ENCODE data around the gene AHNAK. TPM values are rescaled to one million over a fixed set of nuclear protein-coding genes. Genes with fewer than 3 reads are reported as not detected.

Gene AHNAK
- total RNA-seq, 2 donors from 2014 or later: 80.3 to 131 TPM

DNA sequence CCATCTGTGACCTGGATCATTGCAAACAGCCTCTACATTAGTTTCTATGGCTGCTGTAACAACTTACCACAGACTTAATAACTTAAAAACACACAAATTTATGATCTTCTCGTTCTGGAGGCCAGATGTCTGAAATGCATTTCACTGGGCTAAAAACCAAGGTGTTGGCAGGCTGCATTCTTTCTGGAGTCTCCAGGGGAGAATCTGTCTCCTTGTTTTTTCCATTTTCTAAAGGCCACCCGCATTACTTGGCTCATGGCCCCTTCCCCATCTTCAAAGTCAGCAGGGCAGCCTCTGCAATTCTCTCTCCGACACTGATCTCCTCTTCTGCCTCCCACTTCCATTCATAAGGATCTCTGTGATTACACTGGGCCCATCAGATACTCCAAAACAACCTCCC is 116.2 kb downstream of the AHNAK start:
- ATAC-seq (replicated peaks in 1 of 2): no peak
- Mint-ChIP-seq H3K4me3 (no peak overlapping the region), H3K27me3 (ENCODE audit: low read depth) (no peaks in the 10 kb centered on the region), H3K36me3 (ENCODE audit: insufficient read depth in 2 of 2) (no peaks in the 10 kb centered on the region), H3K4me1 (ENCODE audit: low read depth) (peaks cover 82% of the 10 kb centered on the region), H3K27ac (no peak overlapping the region), H3K9me3 (no peaks in the 10 kb centered on the region)
- no peak for DNase-seq

DNA sequence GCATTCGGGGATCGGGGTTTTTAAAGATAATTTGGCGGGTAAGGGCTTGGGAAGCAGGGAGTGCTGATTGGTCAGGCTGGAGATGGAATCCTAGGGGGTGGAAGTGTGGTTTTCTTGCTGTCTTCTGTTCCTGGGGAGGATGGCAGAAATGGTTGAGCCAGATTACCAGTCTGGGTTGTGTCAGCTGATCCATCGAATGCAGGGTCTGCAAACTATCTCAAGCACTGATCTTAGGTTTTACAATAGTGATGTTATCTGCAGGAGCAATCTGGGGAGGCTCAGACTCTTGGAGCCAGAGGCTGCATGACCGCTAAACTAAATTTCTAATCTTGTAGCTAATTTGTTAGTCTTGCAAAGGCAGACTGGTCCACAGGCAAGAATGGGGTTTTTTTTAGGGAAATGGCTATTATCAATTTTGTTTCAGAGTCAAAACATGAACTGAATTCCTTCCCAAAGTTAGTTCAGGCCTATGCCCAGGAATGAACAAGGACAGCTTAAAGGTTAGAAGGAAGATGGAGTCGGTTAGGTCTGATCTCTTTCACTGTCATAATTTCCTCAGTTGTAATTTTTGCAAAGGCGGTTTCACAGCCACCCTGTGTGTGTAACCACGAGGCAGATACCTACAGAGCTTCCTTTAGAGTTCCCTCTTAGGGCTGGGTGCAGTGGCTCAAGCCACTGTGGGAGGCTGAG is 117.6 kb downstream of the AHNAK start:
- no peak for DNase-seq
- peaks cover 84% of the 10 kb centered on the region for H3K4me1 Mint-ChIP-seq (ENCODE audit: low read depth)

DNA sequence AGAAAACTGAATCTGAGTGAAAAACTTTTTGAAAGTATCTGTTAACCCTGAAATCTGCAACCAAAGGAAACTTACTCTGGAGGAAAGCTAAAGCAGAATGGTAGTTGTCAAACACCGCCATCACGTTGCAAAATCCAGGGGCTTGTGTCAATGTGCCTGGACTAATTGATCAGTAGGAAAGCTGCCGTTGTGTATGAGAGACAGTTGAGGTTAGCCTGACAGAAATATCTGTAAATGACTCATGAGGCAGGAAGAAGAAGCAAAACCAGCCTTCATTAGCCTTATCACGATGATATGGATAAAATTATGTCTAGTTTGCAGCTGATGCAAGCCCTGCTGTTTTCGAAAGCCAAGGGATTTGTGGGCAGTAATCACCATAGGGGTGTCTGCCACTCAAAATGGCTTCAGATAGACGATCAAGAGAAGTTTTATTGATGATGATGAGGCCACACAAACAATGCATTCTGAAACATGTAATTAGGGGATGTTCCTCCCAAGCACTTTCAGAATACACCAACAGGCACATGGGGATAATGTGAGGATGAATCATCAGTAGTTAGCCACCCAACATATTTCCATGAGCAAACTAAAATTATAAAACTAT is 118.9 kb downstream of the AHNAK start:
- Mint-ChIP-seq H3K27me3 (ENCODE audit: low read depth) (no peaks in the 10 kb centered on the region), H3K4me1 (ENCODE audit: low read depth) (peaks cover 71% of the 10 kb centered on the region), H3K36me3 (ENCODE audit: insufficient read depth in 2 of 2) (no peaks in the 10 kb centered on the region), H3K4me3 (peak overlapping the region; percentile 66 to 78), H3K9me3 (no peaks in the 10 kb centered on the region), H3K27ac (peak overlapping the region; percentile 88)
- peak; percentile 57 to 64 for ATAC-seq (replicated peaks in 1 of 2)
- DNase-seq: peak; percentile 20 to 29

More for the DNA sequence above, 117.6 kb downstream of the AHNAK start:
- Mint-ChIP-seq H3K4me3 (no peak overlapping the region), H3K27ac (no peak overlapping the region), H3K27me3 (ENCODE audit: low read depth) (no peaks in the 10 kb centered on the region), H3K9me3 (no peaks in the 10 kb centered on the region), H3K36me3 (ENCODE audit: insufficient read depth in 2 of 2) (no peaks in the 10 kb centered on the region)
- ATAC-seq (replicated peaks in 1 of 2): no peak

DNA sequence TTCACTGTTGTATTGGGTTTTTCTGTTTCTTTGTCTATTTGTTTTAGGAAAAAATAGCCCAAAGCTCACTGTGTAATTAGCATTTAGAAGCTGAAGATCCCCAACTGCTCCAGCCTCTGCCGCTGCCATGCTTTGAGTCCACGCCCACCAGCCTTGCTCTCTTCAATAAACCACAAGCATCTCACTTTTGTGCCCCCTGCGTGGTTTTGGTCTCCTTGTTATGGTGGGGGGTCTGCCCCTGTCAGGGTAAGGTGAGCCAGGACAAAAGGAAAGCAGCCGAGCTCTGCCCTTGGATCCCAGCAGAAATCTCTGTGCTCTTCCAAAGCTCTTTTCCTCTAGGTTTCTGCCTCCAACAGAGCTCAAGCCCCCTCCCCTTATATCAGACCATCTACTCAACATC is 123.6 kb downstream of the AHNAK start:
- Mint-ChIP-seq H3K27ac (no peak overlapping the region), H3K27me3 (ENCODE audit: low read depth) (no peaks in the 10 kb centered on the region), H3K36me3 (ENCODE audit: insufficient read depth in 2 of 2) (no peaks in the 10 kb centered on the region), H3K9me3 (no peaks in the 10 kb centered on the region), H3K4me1 (ENCODE audit: low read depth) (peaks cover 29% of the 10 kb centered on the region), H3K4me3 (no peak overlapping the region)
- DNase-seq: no peak
- ATAC-seq (replicated peaks in 1 of 2): no peak

DNA sequence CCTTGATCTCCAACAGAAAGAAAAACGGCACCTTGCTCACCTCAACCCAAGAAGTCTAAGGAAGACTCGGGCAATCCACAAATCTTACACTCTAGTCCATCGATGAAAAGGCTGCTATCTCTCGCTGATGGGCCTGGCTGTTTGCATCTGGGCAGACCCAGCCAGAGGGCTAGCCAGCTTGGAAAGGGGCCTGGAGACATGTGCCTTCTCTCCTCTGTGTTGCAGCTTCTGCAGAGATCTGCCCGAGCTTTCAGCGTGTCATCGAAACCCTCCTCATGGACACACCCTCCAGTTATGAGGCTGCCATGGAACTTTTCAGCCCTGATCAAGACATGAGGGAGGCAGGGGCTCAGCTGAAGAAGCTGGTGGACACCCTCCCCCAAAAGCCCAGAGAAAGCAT is 124.6 kb downstream of the AHNAK start:
- Mint-ChIP-seq H3K4me3 (no peak overlapping the region), H3K27ac (no peak overlapping the region), H3K4me1 (ENCODE audit: low read depth) (peaks cover 19% of the 10 kb centered on the region), H3K9me3 (no peaks in the 10 kb centered on the region), H3K27me3 (ENCODE audit: low read depth) (no peaks in the 10 kb centered on the region), H3K36me3 (ENCODE audit: insufficient read depth in 2 of 2) (no peaks in the 10 kb centered on the region)
- DNase-seq (no peak), ATAC-seq (replicated peaks in 1 of 2) (no peak)

DNA sequence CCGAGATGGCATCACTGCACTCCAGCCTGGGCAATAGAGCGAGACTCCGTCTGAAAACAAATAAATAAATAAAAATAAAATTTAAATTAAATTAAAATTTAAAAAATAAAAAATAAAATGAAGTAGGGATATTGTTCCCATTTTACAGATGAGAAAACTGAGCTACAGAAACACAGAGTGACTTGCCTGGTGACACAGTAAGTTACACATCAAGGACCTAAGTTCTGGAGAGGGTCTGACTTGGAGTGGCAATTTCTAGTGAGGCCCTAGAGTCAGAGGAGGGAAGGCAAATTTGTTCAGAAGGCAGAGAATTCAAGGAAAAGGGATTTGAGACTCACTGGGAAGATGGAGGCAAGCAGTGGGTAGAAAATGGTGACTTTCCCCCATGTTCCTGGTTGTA is 125.7 kb downstream of the AHNAK start:
- no peak for DNase-seq
- Mint-ChIP-seq H3K27me3 (ENCODE audit: low read depth) (no peaks in the 10 kb centered on the region), H3K4me3 (no peak overlapping the region), H3K36me3 (ENCODE audit: insufficient read depth in 2 of 2) (no peaks in the 10 kb centered on the region), H3K4me1 (ENCODE audit: low read depth) (peaks cover 8% of the 10 kb centered on the region), H3K27ac (no peak overlapping the region), H3K9me3 (no peaks in the 10 kb centered on the region)
- ATAC-seq (replicated peaks in 1 of 2): no peak

DNA sequence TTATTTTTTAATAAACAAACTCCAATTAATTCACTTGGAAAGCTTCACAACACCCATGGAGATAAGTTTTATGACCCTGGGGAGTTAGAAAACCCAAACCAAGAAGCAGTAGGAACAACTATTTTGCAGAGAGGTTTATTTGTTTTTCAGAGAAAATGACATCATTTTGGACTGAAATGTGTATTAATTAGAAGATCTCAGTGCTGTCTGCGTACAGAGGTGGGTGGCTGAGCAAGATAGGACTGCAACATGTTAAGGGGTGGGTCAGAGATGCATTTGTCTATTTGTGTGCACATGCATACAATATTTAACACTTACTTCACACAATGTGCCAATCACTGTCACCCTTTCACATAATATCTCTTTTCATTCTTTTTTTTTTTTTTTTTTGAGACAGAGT is 126.7 kb downstream of the AHNAK start:
- no peak for DNase-seq
- Mint-ChIP-seq H3K27me3 (ENCODE audit: low read depth) (no peaks in the 10 kb centered on the region), H3K4me3 (no peak overlapping the region), H3K27ac (no peak overlapping the region), H3K9me3 (no peaks in the 10 kb centered on the region), H3K36me3 (ENCODE audit: insufficient read depth in 2 of 2) (no peaks in the 10 kb centered on the region), H3K4me1 (ENCODE audit: low read depth) (peaks cover 7% of the 10 kb centered on the region)
- ATAC-seq (replicated peaks in 1 of 2): no peak

DNA sequence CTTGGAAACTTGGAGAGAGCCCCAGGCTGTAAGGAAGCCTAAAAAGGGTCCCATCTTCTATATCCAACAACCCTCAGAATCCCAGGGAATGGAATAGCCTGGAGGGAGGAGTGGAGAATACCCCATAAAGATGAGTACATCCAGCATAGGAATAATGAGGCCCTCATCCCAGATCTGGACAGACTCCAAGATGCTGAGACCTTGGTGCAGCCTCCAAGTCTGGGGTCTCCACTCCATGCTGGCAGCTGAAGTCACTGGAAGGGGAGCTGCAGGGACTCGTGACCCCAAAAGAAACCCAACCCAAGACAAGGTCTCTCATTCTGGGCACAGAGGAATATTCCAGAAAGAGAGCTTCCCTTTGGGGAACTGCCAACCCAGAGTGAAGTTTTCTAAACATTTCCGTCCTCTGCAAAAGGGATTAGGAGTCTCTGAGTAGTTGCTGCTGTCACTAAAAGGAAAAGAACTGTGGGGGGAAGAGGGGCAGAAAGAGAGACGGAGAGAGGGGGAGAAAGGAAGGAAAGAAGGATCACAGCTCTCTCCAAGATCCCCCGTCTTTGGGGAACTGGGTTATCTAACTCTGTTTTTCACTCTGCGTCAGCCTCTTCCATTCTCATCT is 127.2 kb downstream of the AHNAK start:
- DNase-seq (no peak), ATAC-seq (replicated peaks in 1 of 2) (no peak)
- Mint-ChIP-seq H3K36me3 (ENCODE audit: insufficient read depth in 2 of 2) (no peaks in the 10 kb centered on the region), H3K4me3 (no peak overlapping the region), H3K27ac (no peak overlapping the region), H3K4me1 (ENCODE audit: low read depth) (peaks cover 2% of the 10 kb centered on the region), H3K27me3 (ENCODE audit: low read depth) (no peaks in the 10 kb centered on the region), H3K9me3 (no peaks in the 10 kb centered on the region)

DNA sequence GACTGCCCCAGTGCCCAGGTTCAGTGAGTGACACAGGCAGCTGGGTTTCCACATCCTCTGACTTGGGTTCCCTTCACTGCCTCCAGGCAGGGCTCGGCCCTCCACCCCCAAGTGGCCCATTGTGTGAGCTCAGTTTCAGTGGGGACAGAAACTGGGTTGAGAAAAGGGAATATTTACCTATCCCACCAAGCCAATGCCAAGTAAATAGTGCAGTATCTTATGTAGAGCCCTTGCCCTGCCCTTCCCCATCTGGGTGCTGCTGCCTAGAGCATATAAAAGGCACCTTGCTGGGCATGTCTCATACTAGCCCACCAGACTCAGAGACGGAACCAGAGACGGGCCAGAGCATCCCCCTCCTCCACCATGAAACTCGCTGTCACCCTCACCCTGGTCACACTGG is 127.9 kb downstream of the AHNAK start, which contains the start of gene SCGB1A1:
TSS of gene SCGB1A1 (plus strand) at position 301 of the 400 bp plus-strand sequence. CDS start at position 364, 63 bp downstream.
- no peaks in the 10 kb centered on the region for H3K9me3 Mint-ChIP-seq
- H3K36me3 Mint-ChIP-seq (ENCODE audit: insufficient read depth in 2 of 2): no peaks in the 10 kb centered on the region
- DNase-seq (no peak), ATAC-seq (replicated peaks in 1 of 2) (no peak)
- H3K27me3 Mint-ChIP-seq (ENCODE audit: low read depth): no peaks in the 10 kb centered on the region
- H3K4me1 Mint-ChIP-seq (ENCODE audit: low read depth): no peaks in the 10 kb centered on the region
- no peak within 1 kb of the TSS for H3K27ac Mint-ChIP-seq
- H3K4me3 Mint-ChIP-seq: no peak within 1 kb of the TSS

DNA sequence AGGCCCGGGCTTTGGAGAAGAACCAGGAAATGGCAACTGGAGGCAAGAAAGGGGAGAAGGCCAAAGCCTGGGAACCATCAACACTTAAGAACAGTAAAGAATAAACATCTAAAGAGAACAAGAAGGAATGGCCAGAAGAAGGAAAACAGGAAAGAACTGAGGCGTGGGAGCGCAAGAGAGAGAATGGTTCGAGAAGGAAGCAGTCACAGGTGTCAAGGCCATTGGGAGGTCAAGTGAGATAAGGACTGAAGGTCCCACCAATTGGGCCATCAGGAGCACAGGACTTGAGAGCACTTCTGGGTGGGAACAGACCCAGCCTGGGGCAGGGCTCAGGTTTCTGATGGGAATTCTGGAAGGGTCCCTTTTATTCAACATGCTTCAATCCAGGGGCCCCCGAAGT is 128.5 kb downstream of the AHNAK start:
- no peaks in the 10 kb centered on the region for H3K36me3 Mint-ChIP-seq (ENCODE audit: insufficient read depth in 2 of 2)

DNA sequence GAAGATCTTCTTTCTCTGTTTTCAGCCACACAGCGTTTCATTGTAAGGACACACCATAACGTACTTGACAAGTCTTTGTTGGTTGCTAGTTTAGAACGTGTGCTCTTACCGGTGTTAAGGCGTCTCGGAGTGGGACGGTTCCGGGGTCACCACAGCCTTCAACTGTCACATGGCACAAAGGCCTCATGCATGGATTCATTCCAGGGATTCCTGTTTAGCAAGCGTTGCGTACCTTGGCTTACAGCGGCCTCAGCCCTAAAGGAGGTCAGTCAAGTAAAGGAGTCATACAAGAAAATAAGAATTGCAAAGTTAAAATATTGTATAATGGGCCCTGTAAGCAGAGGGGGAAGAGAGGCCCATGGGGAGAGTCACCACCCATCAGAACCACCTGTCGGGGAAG is 130.0 kb downstream of the AHNAK start:
- DNase-seq: no peak
- Mint-ChIP-seq H3K27me3 (ENCODE audit: low read depth) (no peaks in the 10 kb centered on the region), H3K27ac (no peak overlapping the region), H3K4me1 (ENCODE audit: low read depth) (no peaks in the 10 kb centered on the region), H3K36me3 (ENCODE audit: insufficient read depth in 2 of 2) (no peaks in the 10 kb centered on the region), H3K9me3 (no peaks in the 10 kb centered on the region), H3K4me3 (no peak overlapping the region)
- no peak for ATAC-seq (replicated peaks in 1 of 2)

More for the DNA sequence above, 128.5 kb downstream of the AHNAK start:
- no peaks in the 10 kb centered on the region for H3K9me3 Mint-ChIP-seq
- no peak overlapping the region for H3K27ac Mint-ChIP-seq
- H3K27me3 Mint-ChIP-seq (ENCODE audit: low read depth): no peaks in the 10 kb centered on the region
- ATAC-seq (replicated peaks in 1 of 2) (no peak), DNase-seq (no peak)
- H3K4me3 Mint-ChIP-seq: no peak overlapping the region
- H3K4me1 Mint-ChIP-seq (ENCODE audit: low read depth): no peaks in the 10 kb centered on the region

DNA sequence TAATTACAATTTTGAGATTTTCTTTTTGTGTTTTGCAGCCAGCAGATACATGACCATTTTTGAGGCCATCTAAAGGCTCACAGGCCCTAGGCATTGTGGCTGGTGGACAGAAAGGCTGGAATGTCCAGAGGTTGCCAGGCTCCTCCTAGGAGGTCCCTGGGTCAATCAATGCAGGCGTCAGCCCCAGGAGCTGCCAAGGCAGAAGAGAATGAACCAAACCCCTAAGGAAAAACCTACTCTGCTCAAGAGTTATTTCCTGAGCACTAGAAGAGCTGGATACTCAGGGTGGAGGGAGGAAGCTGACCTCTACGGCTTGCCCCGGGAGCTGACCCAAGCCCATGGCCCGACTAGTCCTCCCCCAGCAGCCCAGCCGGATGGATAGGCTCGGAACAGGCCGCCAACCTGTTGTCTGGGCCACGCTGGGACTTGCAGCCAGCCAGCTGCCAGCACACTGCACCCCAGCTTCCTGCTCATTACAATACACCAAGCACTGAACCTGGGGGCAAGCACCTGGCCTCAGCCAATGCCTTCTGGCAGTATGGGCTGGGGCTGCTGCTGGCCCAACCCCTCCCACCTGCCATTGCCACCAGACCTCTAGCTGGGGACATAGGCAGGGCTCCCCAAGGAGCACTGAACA is 133.4 kb downstream of the AHNAK start:
- DNase-seq (no peak), ATAC-seq (replicated peaks in 1 of 2) (no peak)

DNA sequence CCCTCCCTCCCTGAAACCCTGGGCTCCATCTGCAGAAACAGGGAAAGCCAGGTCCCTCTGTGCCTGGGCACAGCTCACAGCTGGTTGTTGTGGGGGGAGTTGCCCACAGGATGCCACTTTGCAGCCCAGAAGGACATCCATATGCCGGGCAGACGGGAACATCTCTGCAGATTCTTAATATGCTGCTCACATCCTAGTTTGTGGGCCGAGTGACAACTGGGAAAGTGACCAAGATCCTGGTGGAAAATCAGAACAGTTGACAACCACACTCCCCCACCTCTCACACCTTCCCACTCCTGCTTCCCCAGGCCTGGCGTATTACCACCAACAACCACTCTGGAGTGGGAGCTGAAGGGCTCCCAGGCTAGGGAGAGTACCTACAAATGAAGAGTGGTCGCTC is 135.1 kb downstream of the AHNAK start:
- Mint-ChIP-seq H3K27ac (no peak overlapping the region), H3K4me3 (no peak overlapping the region), H3K9me3 (no peaks in the 10 kb centered on the region), H3K36me3 (ENCODE audit: insufficient read depth in 2 of 2) (no peaks in the 10 kb centered on the region), H3K4me1 (ENCODE audit: low read depth) (no peaks in the 10 kb centered on the region), H3K27me3 (ENCODE audit: low read depth) (no peaks in the 10 kb centered on the region)
- no peak for ATAC-seq (replicated peaks in 1 of 2)
- DNase-seq: no peak

More for the DNA sequence above, 133.4 kb downstream of the AHNAK start:
- H3K27ac Mint-ChIP-seq: no peak overlapping the region
- no peaks in the 10 kb centered on the region for H3K36me3 Mint-ChIP-seq (ENCODE audit: insufficient read depth in 2 of 2)
- H3K4me3 Mint-ChIP-seq: no peak overlapping the region
- H3K4me1 Mint-ChIP-seq (ENCODE audit: low read depth): no peaks in the 10 kb centered on the region
- no peaks in the 10 kb centered on the region for H3K9me3 Mint-ChIP-seq
- H3K27me3 Mint-ChIP-seq (ENCODE audit: low read depth): no peaks in the 10 kb centered on the region
